LoVo (cell line): ENCODE measurements around the gene N4BP2L1.
A peak's percentile ranks its signal among the peaks of the same experiment; 100 is the strongest.

ENCODE experiments used
- DNase-seq: peaks from one replicate; pipeline ENCODE4 v3.0.0-alpha.2; 2016; ENCODE audit warnings: low spot score

The N4BP2L1 gene

DNA sequence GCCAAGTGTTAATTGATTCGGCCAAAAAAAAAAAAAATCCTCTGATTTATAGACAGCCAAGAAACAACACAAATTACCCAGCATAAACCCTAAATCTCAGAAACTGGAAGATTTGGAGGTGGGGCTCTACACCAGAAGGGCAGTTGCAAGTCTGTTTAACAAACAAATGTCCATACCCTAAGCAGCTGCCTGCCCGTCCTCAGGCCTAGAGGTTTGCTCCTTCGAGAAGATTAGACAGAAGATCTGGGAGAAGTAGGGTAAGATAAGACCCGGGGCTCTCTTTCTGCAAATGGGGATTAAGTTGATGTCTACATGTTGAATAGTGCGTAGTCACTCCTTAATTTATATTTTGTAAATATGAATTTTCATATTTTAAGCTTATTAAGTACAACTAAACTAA is 3.4 kb upstream of the N4BP2L1 start:
- no peak for DNase-seq

GRCh38 chr13:32430018-32430747 is 2.3 kb upstream of the N4BP2L1 start:
- no peak for DNase-seq

DNA sequence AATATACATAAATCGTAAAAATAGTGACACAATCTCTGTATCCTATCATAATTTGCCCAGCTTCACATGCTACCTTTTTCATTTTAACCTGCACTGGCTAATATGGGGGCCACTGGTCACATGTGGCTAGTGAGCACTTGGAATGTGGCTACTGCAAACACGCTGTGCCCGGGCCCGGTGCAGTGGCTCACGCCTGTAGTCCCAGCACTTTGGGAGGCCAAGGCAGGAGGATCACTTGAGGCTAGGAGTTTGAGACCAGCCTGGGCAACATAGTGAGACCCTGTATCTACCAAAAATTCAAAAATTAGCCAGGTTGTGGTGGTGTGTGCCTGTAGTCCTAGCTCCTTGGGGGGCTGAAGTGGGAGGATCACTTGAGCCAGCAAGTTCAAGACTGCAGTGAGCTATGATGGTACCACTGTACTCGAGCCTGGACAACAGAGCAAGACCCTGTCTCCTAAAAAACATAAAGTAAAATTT is 1.5 kb upstream of the N4BP2L1 start:
- DNase-seq = no peak

GRCh38 chr13:32428581-32429432 is 877 bp upstream of the N4BP2L1 start:
- no peak for DNase-seq

- no peak for DNase-seq
Measured at GRCh38 chr13:32426990-32427851, 709 bp downstream of the N4BP2L1 start.

- peak; percentile 54 for DNase-seq
Measured at GRCh38 chr13:32426191-32426989, 1.5 kb downstream of the N4BP2L1 start.

GRCh38 chr13:32425158-32425557 is 2.8 kb downstream of the N4BP2L1 start:
- no peak for DNase-seq

DNA sequence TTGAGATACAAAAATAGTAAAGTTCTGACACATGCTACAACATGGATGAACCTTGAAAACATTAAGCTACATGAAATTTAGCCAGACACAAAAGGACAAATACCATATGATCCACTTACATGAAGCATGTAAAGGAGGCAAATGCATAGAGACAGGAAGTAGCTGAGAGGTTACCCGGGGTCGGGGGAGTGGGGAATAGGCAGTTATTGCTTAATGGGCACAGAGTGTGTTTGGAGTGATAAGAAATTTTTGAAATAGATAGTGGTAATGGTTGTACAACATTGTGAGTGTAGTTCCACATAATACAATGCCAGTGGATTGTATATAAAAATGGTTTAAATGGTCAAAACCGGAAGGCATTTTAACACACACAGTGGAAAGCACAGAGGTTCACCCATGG is 4.3 kb downstream of the N4BP2L1 start:
- no peak for DNase-seq

DNA sequence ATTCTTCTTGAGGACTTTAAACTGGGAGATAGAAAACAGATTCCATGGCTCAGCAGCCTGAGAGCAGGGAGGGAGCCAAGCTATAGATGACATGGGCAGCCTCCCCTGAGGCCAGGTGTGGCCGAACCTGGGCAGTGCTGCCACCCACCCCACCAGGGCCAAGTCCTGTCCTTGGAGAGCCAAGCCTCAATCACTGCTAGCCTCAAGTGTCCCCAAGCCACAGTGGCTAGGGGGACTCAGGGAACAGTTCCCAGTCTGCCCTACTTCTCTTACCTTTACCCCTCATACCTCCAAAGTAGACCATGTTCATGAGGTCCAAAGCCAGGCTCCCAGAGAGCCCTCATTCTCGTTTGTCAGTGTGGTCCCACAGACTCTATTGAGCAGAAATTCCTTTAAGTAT is 8.1 kb downstream of the N4BP2L1 start:
- DNase-seq = no peak

DNA sequence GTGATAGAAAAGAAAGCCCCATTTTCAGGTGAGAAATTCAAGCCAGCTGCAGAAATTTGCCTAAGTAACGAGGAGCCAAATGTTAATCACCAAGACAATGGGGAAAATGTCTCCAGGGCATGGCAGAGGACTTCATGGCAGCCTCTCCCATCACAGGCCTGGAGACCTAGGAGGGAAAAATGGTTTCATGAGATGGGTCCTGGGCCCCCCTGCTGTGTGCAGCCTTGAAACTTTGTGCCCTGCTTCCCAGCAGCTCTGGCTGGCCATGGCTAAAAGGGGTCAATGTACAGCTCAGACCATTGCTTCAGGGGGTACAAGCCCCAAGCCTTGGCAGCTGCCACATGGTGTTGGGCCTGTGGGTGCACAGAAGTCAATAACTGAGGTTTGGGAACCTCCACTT is 9.9 kb downstream of the N4BP2L1 start:
- DNase-seq = no peak

- no peak for DNase-seq
Measured at GRCh38 chr13:32415019-32415418, 12.9 kb downstream of the N4BP2L1 start.

DNA sequence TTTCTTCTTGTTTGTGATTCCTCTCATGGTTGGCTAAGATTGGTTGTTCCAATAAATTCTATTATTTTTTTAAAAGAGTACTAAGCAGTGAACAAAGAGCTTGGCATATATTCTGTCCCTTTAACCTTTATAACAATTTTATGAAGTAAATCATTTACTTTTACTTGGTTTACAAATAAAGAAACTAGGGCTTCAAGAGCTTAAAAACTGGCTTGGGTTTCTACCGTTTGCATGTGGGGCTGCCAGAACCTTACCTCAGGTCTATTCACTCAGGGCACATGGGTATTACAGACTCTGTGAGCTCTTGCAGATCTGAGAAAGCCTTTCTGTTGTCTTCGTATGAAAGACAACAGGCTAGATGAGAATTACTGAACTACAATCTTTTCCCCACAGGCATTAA is 13.3 kb downstream of the N4BP2L1 start:
- no peak for DNase-seq

GRCh38 chr13:32413284-32413683 is 14.6 kb downstream of the N4BP2L1 start:
- DNase-seq = no peak

GRCh38 chr13:32409561-32410421 is 18.1 kb downstream of the N4BP2L1 start:
- DNase-seq = no peak

DNA sequence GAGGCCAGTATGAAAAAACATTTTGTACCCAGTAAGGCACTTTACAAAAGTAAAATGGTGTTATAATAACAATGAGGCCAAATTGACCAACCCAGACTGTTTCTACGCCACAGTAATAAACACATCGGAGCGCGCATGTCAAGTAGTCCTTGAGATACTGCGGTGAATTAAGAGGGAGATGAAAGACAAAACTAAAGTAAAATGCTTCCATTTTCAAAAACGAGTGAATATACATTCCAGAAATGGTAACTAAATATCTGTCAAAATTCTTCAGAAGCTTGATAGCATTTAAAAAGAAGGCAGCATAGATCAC is 19.0 kb downstream of the N4BP2L1 start:
- DNase-seq = no peak

DNA sequence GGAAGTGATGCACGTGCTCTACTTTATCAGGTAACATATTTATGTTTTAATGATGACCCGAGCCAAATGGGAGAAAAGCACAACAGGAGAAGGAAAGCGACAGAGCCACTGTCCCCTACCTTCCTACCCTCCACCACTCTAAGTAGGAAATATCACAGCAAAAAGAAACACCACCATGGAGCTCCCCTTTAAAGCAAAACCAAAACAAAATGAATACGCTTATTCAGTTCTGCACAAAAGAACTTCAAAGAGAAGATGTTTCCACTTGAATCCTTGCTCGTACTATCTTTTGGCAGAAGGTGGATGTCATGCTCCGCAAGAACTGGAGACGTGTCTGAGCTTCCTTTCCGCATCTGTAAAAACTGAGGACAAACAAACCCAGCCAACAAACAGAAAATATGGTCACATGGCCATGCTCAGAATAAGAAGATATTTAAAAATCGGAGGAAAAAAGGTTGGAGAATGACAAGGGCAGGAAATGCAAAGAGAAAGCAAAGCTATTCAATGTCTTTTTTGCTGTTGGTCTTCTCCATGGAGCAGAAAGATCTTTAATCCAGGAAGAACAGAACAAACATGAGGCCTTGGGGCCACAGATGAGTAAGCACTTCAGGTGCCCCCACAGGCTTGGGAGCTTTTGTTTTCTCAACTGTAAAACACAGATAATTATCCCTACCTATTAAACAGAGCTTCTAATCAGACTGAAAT is 19.5 kb downstream of the N4BP2L1 start:
- no peak for DNase-seq

DNA sequence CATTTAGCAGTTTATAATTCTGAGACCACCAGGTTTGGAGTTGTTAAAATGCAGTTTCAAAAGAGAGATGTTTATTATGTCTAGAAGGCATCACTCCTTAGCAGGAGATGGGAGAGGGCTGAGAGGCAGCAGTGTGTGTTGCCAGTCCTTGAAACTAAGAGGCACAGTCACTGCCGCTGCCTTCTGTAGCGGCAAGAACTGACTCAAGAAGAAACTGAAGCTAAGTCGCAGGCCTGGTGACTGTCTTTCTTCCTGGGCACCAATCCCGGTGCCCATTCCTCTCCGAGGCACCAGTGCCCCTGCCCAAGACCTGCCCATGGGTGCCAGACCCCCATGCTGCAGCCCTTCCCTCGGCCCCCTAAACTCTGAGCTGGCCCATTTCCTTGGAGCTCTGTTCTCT is 20.1 kb downstream of the N4BP2L1 start:
- no peak for DNase-seq

- DNase-seq = no peak
Measured at GRCh38 chr13:32403108-32403507, 24.8 kb downstream of the N4BP2L1 start.

DNA sequence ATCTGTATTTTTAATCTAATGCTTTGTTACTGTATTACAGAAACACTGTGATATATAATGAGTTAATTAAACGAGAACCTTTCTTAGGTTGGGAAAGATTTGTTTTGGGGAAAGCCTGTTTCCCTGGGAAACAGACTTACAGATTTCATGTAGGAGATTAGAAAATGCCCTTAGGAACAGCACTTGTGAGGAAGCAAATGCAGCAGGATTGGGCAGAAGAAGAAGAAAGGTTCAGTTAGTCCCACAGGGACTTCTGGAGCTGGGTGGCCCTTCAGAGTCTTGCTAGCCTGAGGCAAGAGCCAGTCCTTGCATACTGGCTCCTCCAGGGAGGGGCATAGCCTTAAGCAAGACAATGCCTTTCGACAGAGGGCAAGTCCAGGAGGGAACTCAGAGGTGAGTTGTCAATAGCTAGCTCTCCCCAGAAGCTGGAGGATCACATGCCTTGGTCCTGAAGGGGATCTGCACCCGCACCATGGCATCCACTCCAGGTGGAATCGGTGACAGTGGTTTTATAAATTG is 36.8 kb downstream of the N4BP2L1 start:
- no peak for DNase-seq

- no peak for DNase-seq
Measured at GRCh38 chr13:32390484-32390883, 37.4 kb downstream of the N4BP2L1 start.
